ENCODE results near the gene LAMC3. TPM values are rescaled to one million over a fixed set of nuclear protein-coding genes. Genes with fewer than 3 reads are reported as not detected.

The LAMC3 gene
- 0.05 TPM in 2 replicates for total RNA-seq

DNA sequence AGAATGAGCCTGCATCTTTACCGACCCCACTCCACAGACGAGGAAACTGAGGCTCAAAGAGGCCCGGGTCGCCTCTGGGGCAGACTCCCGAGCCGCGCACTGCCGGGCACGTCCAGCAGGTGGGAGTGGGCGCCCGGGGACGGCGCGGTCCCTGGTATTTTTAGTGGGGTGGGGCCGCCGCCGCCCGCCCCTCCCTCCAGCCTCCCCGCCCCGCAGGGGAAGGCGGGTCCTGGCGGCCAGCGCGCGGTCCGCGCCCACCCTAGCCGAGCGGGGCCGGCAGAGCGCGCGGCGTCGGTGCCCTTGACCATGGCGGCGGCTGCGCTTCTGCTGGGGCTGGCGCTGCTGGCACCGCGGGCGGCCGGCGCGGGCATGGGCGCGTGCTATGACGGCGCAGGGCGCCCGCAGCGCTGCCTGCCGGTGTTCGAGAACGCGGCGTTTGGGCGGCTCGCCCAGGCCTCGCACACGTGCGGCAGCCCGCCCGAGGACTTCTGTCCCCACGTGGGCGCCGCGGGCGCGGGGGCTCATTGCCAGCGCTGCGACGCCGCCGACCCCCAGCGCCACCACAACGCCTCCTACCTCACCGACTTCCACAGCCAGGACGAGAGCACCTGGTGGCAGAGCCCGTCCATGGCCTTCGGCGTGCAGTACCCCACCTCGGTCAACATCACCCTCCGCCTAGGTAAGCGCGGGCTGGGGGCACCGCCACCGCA, at the start of gene LAMC3:
Gene LAMC3 (plus strand): TSS at position 266 of the 710 bp plus-strand sequence. CDS start 41 bp downstream, at position 307.
- H3K9me3 Mint-ChIP-seq = no peaks in the 10 kb centered on the region
- H3K36me3 Mint-ChIP-seq (ENCODE audit: low read depth) = no peaks in the 10 kb centered on the region
- no peak for DNase-seq (ENCODE audit: low spot score)
- H3K27ac Mint-ChIP-seq = no peak within 1 kb of the TSS
- H3K27me3 Mint-ChIP-seq (ENCODE audit: insufficient read depth) = peaks cover 18% of the 10 kb centered on the region
- intact Hi-C loops (cut with micrococcal nuclease) = no loop called here
- no peak within 1 kb of the TSS for H3K4me3 Mint-ChIP-seq
- no peaks in the 10 kb centered on the region for H3K4me1 Mint-ChIP-seq (ENCODE audit: low read depth)

DNA sequence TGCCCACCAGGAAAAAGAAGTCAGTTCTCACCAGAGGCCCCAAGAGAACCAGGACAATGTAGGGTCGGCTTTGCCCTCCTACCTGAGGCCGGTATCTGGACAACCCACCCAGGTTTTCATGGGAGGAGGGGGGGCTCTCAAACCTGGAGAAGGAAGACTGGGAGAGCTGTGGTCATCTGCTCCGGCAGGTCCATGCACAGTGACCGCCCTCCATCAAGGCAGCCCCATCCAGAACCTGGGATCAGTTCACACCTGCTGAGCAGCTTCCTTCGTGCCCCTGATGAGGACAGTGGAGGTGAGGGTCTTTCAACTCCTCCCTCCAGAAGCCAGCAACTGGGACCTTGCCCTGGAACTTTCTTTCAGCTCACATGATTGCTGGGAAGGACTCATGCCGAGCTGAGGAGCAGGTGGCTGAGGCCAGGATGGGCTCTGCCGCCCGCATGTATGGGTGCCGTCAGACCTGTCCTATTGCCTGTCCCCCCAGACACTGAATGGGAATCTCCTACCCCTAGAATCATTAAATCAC, 49.1 kb upstream of the LAMC3 start:
- Mint-ChIP-seq H3K36me3 (ENCODE audit: low read depth) (no peaks in the 10 kb centered on the region), H3K27me3 (ENCODE audit: insufficient read depth) (no peaks in the 10 kb centered on the region), H3K4me3 (no peak overlapping the region), H3K4me1 (ENCODE audit: low read depth) (no peaks in the 10 kb centered on the region), H3K27ac (no peak overlapping the region), H3K9me3 (peaks cover 10% of the 10 kb centered on the region)
- DNase-seq (ENCODE audit: low spot score) = no peak
- intact Hi-C loops (cut with micrococcal nuclease) = no loop called here

DNA sequence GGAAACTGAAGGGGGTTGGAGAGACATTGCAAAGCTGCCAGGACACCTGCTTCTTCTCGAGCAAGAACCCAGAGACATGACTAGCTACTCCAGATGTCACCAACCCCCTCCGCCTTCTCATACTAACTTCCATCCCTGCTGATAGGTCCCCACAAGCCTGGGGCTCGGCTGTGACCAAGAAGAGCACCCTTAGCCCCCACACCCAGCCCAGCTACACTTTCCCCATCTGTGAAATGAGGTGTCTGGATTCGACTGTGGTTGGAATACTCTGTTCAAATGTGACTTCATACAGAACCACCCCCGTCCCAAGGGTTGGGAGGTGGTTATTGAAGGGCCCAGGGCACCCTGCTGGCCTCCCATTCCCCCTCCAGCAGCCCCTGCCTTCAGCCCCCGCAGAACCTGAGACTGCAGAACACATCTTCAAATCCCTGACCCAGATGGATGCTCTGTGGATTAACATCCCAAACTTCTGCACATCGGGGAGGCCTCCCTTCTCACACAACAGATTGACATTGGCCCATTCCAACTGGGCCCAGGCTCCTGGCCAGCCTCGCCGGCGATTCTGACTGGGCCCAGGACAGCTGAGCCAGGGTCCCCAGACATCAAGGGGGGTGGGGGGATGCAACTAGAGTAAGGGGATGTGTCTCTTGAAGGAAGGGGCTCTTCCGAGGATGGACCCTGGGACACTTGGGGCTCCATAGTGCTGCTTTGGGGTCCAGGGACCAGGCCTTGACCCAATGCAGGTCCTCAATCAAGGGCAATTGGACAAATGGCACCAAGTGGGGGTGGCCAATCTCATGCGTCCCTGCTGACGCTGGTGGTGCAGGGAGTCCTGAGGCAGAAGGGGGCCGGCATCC, 48.2 kb upstream of the LAMC3 start:
- Mint-ChIP-seq H3K36me3 (ENCODE audit: low read depth) (no peaks in the 10 kb centered on the region), H3K9me3 (peaks cover 10% of the 10 kb centered on the region), H3K4me3 (no peak overlapping the region), H3K4me1 (ENCODE audit: low read depth) (no peaks in the 10 kb centered on the region), H3K27me3 (ENCODE audit: insufficient read depth) (no peaks in the 10 kb centered on the region), H3K27ac (no peak overlapping the region)
- no peak for DNase-seq (ENCODE audit: low spot score)
- intact Hi-C loops (cut with micrococcal nuclease) = no loop called here

DNA sequence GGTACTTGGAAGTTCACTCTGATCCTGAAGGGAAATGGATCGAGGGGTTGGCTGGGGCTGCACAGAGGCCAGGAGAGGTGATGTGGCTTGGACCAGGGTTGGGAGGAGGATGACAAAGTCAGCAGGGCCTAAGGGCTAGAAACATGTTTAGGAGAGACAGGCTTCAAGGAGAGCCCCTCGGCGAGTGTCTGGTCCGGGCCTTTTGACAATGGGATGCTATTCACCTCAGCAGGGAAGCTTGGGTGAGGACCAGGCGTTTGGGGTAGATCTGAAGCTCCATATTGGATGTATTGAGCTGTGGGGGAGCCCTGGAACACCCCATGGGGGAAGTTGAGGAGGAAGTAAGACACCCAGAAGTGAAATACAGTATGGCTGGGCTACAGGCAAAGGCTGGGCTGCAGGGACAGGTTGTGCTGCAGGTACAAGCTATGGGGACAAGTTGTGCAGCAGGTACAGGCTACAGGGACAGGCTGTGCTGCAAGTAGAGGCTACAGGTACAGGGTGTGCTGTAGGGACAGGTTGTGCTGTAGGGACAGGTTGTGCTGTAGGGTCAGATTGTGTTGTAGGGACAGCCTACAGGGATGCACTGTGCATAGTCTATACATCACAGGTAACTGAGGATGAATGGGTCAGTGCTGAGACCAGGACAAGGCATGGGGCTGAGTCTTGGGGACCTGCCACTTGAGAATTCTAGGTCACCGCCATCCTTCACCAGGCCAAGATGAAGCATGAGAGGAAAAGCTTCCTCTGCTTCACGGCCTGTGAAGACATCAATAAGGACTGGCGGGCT, 47.3 kb upstream of the LAMC3 start:
- Mint-ChIP-seq H3K36me3 (ENCODE audit: low read depth) (no peaks in the 10 kb centered on the region), H3K4me1 (ENCODE audit: low read depth) (no peaks in the 10 kb centered on the region), H3K9me3 (peaks cover 10% of the 10 kb centered on the region), H3K27me3 (ENCODE audit: insufficient read depth) (no peaks in the 10 kb centered on the region), H3K27ac (no peak overlapping the region), H3K4me3 (no peak overlapping the region)
- DNase-seq (ENCODE audit: low spot score) = no peak
- intact Hi-C loops (cut with micrococcal nuclease) = no loop called here

DNA sequence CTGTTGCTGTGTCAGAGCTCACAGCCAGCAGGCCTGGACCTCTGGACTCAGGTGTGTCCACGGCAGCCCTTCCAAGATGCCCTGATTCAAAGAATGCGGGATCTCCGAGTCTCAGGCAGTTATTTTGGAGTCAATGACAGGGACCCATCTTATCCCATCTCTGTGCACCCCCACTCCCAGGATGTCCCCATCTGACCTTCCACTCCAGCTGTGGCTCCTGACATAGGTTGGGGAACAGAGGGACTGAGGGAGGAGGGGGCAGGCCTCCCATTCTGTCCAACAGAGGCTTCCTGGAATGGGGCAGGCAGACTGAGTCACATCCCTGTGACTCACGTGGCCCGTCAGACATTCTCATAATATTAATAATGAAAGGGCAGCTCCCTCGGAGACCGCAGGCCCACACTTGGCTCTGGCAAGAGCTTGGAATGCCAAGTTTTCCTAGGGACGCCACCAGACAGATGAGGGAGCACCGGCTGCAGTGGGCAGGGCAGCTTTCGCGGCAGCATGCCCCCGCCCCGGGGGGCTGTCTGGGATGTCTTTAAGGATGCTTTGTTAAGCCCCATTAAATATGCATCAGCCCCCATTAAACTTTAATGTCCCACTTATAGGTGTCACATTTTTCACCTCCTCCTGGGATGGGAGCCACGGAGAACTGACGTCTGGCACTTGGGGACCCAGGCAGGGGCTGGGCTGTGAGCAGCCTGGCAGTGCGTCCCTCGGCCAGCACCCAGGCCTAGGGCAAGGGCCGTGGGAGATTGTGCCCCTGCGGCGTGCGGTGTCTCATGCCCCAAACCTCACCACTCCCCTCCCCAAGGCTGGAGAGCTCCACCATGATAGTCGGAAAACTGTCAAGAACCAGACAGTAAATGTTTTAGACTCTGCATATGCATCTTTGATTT, 46.3 kb upstream of the LAMC3 start:
- Mint-ChIP-seq H3K4me3 (no peak overlapping the region), H3K4me1 (ENCODE audit: low read depth) (no peaks in the 10 kb centered on the region), H3K9me3 (peaks cover 10% of the 10 kb centered on the region), H3K36me3 (ENCODE audit: low read depth) (no peaks in the 10 kb centered on the region), H3K27ac (no peak overlapping the region), H3K27me3 (ENCODE audit: insufficient read depth) (no peaks in the 10 kb centered on the region)
- intact Hi-C loops (cut with micrococcal nuclease) = no loop called here
- DNase-seq (ENCODE audit: low spot score) = no peak

DNA sequence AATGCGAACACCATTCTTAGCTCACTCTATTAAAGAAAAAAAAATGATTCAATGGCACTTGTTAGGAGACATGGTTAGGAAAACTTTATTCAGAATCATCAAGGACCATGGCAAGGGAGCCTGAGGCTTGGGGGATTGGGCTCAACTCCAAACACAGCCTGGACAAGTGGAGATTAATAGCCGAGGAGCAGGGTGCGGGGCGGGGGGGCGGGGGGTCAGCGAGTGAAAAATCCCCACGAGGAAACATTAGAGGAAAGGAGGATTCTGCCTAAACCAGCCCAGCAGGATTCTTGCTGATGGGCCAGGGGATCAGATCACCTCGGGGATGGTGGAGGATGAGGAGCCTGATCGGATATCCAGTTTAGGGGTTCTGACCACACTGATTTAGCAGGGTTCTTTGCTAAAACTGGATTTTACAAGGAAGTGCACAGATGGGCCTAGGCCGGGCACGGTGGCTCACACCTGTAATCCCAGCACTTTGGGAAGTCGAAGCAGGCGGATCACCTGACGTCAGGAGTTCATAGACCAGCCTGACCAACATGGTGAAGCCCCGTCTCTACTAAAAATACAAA, 45.6 kb upstream of the LAMC3 start:
- intact Hi-C loops (cut with micrococcal nuclease) = no loop called here
- H3K4me3 Mint-ChIP-seq = no peak overlapping the region
- H3K27ac Mint-ChIP-seq = no peak overlapping the region
- DNase-seq (ENCODE audit: low spot score) = no peak
- no peaks in the 10 kb centered on the region for H3K4me1 Mint-ChIP-seq (ENCODE audit: low read depth)
- H3K9me3 Mint-ChIP-seq = peaks cover 5% of the 10 kb centered on the region
- H3K36me3 Mint-ChIP-seq (ENCODE audit: low read depth) = no peaks in the 10 kb centered on the region
- H3K27me3 Mint-ChIP-seq (ENCODE audit: insufficient read depth) = no peaks in the 10 kb centered on the region

DNA sequence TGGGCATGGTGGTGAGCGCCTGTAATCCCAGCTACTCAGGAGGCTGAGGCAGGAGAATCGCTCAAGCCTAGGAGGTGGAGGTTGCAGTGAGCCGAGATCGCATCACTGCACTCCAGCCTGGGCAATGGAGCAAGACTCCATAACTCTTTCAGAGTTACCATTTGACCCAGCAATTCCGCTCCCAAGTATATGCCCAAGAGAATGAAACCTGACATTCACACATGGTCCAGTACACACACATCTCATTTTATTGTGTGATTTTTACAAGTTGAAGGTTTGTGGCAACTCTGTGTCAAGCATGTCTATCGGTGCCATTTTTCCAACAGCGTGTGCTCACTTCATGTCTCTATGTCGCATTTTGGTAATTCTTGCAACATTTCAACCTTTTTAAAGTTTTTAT, 45.1 kb upstream of the LAMC3 start:
- H3K4me1 Mint-ChIP-seq (ENCODE audit: low read depth) = no peaks in the 10 kb centered on the region
- H3K27ac Mint-ChIP-seq = no peak overlapping the region
- H3K4me3 Mint-ChIP-seq = no peak overlapping the region
- no peaks in the 10 kb centered on the region for H3K27me3 Mint-ChIP-seq (ENCODE audit: insufficient read depth)
- intact Hi-C loops (cut with micrococcal nuclease) = no loop called here
- no peak for DNase-seq (ENCODE audit: low spot score)
- no peaks in the 10 kb centered on the region for H3K36me3 Mint-ChIP-seq (ENCODE audit: low read depth)
- peaks cover 2% of the 10 kb centered on the region for H3K9me3 Mint-ChIP-seq

DNA sequence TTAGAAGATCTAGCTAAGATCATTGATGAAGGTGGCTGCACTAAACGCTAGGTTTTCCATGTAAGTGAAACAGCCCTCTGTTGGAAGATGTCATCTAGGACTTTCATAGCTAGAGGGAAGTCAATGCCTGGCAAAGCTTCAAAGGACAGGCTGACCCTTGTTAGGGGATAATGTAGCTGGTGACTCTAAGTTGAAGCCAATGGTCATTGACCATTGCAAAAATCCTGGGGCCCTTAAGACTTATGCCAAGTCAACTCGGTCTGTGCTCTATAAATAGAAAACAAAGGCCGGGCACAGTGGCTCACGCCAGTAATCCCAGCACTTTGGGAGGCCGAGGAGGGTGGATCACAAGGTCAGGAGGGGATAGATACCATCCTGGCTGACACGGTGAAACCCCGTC, 43.3 kb upstream of the LAMC3 start:
- Mint-ChIP-seq H3K4me1 (ENCODE audit: low read depth) (no peaks in the 10 kb centered on the region), H3K9me3 (no peaks in the 10 kb centered on the region), H3K4me3 (no peak overlapping the region), H3K36me3 (ENCODE audit: low read depth) (no peaks in the 10 kb centered on the region), H3K27me3 (ENCODE audit: insufficient read depth) (no peaks in the 10 kb centered on the region), H3K27ac (no peak overlapping the region)
- DNase-seq (ENCODE audit: low spot score) = no peak
- intact Hi-C loops (cut with micrococcal nuclease) = no loop called here

DNA sequence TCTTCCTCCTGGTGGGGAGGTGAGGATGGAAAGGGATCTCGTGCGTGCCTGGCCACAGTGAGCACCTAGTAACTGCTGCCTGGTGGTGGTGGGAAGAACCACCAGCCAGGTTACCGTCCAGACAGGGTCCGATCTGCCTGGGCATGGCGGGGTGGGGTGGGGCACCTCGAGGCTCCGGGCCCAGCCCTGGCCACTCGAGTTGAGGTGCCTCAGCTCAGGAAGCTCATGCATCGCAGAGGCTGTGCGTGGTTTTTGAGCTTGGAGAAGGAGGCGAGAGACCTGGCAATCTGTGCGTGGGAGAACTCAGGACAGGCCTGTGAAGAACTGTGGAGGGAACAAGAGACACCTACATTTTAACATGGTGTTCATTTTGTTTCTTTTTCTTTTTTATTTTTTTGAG, 38.9 kb upstream of the LAMC3 start:
- Mint-ChIP-seq H3K4me3 (no peak overlapping the region), H3K27ac (no peak overlapping the region), H3K36me3 (ENCODE audit: low read depth) (no peaks in the 10 kb centered on the region), H3K4me1 (ENCODE audit: low read depth) (no peaks in the 10 kb centered on the region), H3K9me3 (no peaks in the 10 kb centered on the region), H3K27me3 (ENCODE audit: insufficient read depth) (no peaks in the 10 kb centered on the region)
- intact Hi-C loops (cut with micrococcal nuclease) = no loop called here
- no peak for DNase-seq (ENCODE audit: low spot score)

DNA sequence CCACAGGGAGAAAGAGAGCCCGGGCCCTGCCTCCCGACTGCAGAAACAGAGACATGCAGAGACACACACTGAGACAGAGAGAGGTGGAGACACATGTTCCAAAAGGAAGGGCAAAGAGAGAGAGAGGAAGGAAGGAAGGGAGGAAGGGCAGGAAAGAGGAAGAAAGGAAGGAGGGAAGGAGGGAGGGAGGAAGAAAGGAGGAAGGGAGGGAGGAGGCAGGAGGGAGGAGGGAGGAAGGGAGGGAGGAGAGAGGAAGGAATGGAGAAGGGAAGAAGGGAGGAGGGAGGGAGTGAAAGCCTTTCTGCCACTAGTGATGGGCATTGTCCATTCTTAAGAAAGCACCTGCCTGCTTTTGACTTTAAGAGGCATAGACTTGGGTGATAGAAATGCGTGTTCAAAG, 38.1 kb upstream of the LAMC3 start:
- intact Hi-C loops (cut with micrococcal nuclease) = no loop called here
- Mint-ChIP-seq H3K36me3 (ENCODE audit: low read depth) (no peaks in the 10 kb centered on the region), H3K27me3 (ENCODE audit: insufficient read depth) (no peaks in the 10 kb centered on the region), H3K4me3 (no peak overlapping the region), H3K9me3 (no peaks in the 10 kb centered on the region), H3K4me1 (ENCODE audit: low read depth) (no peaks in the 10 kb centered on the region), H3K27ac (peak overlapping the region; percentile 68)
- DNase-seq (ENCODE audit: low spot score) = no peak

DNA sequence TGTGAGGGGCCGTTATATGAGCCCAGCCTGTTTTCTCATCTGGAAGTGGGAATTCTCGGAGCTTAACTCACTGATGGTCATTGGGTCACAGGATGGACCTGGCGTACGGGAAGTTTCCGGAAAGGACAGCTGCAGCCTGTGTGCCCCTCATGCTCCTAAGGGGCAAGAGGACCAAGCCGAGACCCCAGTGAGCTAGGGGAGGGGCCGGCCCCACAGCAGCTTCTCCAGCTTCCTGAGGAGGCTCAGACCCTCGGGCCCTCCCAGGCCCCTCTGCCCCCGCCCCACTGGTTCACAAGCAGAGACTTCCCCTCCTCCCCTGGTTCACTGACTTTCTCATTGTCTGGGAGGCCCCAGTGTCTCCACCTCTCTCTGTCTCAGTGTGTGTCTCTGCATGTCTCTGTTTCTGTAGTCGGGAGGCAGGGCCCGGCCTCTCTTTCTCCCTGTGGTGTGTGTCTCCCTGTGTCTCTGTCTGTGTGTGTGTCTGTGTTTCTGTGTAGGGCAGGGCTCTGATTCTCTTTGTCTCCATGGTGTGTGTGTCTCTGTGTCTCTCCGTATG, 37.6 kb upstream of the LAMC3 start:
- H3K27me3 Mint-ChIP-seq (ENCODE audit: insufficient read depth) = no peaks in the 10 kb centered on the region
- no peaks in the 10 kb centered on the region for H3K9me3 Mint-ChIP-seq
- no peaks in the 10 kb centered on the region for H3K4me1 Mint-ChIP-seq (ENCODE audit: low read depth)
- no peak for DNase-seq (ENCODE audit: low spot score)
- no peaks in the 10 kb centered on the region for H3K36me3 Mint-ChIP-seq (ENCODE audit: low read depth)
- no peak overlapping the region for H3K4me3 Mint-ChIP-seq
- intact Hi-C loops (cut with micrococcal nuclease) = no loop called here
- H3K27ac Mint-ChIP-seq = no peak overlapping the region

Measured in activated T-helper 1 cell treated with anti-CD3 and anti-CD28 coated beads, Interleukin-12 subunit alpha, Interleukin-12 subunit beta, Interleukin-2, Interleukin-4 antibody, amounts not matched to agents 30 ng/mL and 10 ng/mL and 1 ng/mL, durations not matched to agents 14 hours and 24 hours and 36 hours (primary cell).